Activated CD4-positive, alpha-beta T cell treated with anti-CD3 and anti-CD28 coated beads, Interleukin-2, amount 50 U/mL, for 48 hours (primary cell): ENCODE data around the gene ERC1.

Experiments used
- DNase-seq, 2 experiments: peaks; one replicate each; pipeline ENCODE4 v3.0.0-alpha.2; 2020

The ERC1 gene

DNA sequence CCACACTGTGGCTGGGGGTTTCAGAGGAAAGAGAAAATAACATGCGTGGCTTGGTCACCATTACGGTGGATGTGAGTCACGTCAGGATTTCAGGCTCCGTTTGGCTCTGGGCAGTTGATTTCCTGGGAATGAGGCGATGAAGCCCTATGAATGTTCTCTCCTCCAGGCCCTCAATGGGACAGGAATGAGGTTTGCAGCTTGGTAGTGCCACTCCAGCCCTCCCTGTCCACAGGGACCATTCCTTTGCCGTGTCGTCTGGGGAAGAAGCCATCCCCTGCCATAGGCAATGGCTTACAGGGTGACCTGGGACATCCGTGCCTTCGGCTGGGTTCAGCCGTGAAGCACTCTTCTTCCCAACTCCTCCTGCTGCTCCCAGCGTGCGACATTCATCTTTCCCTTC, 508.3 kb downstream of the ERC1 start:
- DNase-seq, result no peak

DNA sequence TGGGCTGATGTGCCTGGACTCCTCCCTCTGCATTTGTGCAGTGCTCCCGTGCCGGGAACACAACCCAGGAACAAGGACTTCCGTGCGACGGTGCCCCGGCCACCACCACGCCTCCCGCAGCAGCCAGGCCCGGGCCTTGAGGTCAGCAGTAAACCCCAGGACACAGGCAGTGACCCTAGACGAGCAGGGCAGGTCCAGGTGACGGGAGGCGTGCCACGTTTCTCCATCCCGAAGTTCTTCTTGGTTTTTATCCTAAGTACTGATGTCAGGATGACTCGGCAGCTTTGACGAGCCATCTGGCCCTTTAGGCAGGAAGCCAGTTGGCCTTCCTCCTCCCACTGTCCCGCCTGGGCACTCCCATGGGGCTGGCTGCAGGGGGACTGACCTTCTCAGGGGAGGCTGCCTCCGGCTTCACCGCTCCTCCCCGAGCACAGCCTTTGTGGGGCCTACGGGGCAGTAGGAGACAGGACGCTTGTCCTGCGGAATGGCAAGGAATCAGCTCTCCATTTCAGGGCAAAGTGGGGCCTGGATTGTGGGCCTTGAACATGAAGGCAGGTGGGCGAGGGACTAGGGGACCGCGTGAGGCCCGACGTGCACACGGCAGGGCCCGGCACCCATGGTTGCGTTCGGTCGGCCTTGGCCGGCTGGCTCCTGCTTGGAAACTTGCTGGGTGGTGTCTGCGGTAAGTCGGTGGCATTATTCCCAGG, 509.2 kb downstream of the ERC1 start:
- DNase-seq, result no peak

DNA sequence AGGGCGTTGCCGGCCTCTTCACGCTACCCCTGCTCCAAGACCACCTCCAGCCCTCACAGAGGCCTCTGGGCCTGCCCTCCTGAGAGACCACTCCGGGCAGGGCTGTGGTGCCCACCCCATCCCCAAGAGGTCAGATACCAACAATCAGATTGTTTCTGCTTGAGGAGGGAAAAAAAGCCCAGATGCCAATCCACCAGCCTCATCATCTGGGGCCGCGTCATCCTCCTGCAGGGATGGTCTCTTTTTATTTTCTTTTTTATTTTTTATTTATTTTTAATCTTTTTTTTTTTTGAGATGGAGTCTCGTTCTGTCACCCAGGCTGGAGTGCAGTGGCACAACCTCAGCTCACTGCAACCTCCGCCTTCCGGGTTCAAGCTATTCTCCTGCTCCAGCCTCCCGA, 510.0 kb downstream of the ERC1 start:
- no peak for DNase-seq

DNA sequence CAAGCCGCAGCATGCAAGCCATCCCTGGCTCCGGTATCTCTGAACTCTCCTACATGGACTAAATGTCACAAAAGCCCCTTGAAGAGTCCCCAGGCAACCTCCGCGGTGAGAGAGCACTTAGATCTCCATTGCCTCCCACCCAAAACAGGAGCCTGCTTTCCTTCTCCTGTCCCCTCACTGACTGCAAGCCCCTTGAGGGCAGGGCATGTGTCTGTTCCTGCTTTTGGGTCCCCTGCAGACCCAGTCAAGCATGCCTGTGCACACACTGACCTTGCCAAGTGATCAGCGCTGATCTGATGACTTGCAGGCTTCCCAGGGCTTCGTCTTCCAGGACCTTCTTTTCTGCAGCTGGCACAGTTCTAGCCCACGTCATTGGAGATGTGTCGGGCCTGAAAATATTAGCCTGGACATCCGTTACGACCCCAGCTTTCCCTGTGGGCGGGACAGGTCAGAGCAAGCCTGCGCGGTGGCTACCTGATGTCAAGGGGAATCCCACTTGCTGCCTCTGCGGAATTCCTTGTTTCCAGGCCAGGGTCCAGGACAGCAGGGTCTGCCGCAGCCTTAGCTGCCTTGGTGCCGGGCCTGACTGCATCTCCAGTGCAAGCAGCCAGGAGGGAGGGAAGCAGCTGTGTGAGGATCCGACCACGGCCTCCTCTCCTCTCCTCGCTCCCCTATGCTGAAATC, 510.8 kb downstream of the ERC1 start:
- DNase-seq, result no peak

DNA sequence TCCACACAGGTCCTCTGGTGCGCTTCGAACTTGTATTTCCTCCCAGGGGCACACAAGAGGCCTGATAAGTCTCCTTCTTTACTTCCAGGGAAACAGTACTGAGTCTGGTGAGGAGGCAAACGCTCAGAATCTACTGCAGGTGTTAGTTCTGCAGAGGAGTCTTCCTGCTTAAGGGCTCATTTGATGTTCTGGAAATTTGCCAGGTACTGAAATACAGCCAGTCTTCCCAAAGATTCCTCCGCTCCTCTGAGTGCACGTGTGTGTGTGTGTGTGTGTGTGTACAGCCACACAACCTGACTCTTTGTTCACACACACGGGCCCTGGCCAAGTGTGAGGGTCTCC, 511.3 kb downstream of the ERC1 start:
- no peak for DNase-seq

DNA sequence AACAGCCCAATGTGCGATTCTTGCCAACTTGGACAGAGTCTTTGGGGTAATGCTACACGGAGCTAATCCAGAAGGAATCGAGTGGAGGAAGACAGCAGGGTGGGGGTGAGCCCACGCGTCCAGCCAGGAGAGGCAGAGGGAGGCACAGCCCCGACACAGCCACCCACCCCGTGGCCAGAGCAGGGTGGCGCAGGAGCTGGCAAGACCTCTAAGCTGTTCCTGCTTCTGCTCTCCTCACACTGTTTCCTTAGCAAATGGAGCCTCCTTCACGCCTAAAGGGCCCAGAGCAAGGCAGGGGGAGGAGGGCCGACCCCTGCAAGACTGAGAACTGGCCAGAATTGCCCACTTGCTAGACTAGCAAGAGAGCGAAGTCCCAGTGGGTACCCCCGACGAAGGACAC, 511.8 kb downstream of the ERC1 start:
- no peak for DNase-seq

DNA sequence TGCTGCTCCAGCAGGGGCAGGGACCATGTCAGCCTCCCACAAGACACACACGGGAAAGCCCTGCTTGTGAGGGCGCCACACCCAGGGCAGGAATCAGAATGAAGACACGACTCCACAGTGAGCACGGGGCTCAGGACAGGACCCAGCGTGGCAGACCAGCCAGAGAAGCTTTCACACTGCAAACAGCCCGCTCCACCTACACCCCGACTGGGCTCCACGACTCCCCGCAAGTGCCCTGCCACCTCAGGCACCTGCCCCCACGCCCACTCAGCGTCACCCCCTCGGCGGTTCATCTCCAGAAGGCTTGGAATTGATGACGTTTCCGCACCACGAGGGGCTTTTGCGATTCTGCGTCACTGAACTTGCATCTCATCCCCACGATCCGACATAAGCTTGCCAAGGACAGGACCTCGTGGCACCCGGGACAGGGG, 512.3 kb downstream of the ERC1 start:
- no peak for DNase-seq

DNA sequence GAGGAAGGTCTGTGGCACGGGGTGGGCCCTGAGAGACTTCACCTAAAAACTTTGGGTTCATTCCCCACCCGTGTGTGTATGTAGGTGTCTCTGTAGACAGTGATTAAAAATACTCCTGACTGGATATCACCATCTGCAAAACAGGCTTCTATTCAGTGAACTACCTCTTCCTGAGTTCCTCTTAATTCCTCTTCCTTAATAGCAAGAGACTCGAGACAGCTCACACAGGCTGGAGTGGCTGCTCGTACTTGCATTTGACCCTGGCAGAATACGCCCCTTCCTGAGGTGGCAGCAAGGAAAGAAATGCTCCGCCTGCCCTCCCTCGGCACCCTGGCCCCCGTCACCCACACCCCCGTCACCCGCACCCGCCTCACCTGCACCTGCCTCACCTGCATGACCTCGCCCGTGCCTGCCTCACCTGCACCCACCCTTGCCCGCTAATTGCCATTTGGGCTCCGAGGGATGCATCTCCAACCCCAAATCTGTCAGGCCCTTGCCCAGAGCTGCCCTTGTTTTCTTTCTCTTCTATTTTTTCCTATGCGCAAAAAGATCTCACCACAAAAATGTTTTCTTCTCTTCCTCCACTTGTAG, 513.4 kb downstream of the ERC1 start:
- no peak for DNase-seq

DNA sequence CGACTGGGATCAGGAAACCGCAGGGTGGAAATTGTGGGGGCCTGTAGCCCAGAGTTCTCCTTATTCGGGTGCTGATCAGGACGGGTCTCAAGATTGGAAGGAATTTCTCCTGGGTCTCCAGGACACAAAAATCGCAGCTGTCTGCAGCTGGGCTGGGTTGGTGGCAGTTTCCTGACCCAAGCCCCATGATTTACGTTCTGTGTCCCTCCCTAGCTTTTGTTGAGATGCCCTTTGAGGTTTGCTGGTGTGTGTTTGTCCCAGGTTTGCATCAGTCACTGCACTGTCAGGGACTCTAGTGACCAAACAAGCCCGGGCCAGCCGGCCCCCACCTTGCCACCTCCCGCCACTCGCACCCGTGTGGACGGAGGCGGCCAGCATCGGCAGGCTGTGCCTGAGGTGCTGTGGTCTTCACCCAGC, 513.9 kb downstream of the ERC1 start:
- DNase-seq, result no peak

DNA sequence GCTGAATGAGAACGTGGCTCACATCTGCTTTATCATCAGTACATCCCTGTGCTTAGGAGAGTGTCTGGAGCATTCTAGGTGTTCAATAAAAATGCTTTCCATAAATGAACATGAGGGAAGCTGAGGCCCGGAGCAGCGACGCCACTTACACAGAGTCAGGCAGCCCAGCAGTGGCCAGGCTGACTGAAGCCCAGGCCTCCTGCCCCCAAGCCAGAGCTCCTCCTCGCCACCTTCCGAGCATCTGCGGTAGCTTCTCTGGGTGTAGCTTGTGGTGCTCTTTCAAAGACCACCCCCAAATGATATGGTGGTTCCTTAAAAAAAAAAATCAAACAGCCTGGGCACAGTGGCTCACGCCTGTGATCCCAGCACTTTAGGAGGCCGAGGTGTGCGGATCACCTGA, 514.6 kb downstream of the ERC1 start:
- no peak for DNase-seq

DNA sequence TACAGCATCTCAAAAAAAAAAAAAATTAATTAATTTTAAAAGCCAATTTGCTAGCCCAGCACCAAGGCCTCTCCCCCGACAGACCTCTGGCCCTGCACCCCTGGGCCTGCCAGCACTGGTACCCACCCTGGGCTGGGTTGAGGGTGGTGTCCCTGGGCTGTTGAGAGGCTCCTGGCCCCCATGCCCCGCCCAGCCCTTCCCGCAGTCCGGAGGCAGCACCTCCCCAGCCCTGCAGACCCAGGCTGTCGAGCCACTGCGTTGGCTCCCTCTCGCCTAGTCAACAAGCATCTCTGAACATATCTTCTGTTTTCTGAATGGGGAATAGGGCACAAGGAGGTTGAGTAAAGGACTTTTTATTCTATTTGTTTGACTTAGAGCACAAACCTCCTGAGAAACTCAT, 516.3 kb downstream of the ERC1 start:
- no peak for DNase-seq

DNA sequence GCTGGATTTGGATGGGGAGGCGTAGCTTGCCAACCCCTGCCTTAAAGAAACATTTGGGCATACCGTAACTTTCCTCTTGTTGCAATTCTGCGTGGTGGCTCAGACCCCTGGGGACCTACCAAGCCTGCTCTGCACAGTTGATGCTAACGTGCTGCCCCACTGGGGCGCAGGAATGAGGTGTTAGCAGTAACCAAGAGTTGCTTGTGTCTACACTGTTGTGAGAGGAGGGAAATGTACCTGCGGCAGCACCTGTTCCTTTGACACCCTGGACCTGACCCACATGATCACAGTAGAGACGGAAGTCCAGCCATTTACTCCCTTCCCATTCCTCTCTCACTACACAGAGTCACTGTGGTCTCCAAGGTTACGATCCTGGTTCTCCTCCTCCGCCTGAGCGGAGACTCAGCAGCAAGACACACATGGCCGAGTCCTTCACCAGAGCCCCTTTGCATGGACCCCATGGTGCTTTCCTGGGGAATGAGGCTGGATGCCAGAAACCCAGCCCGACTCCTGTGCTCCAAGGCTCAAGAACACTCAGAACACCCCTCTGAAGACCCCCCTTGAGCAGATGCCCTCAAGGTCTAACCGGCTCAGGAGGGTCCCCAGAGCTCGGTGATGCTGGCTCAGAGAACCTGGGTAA, 518.5 kb downstream of the ERC1 start:
- no peak for DNase-seq

DNA sequence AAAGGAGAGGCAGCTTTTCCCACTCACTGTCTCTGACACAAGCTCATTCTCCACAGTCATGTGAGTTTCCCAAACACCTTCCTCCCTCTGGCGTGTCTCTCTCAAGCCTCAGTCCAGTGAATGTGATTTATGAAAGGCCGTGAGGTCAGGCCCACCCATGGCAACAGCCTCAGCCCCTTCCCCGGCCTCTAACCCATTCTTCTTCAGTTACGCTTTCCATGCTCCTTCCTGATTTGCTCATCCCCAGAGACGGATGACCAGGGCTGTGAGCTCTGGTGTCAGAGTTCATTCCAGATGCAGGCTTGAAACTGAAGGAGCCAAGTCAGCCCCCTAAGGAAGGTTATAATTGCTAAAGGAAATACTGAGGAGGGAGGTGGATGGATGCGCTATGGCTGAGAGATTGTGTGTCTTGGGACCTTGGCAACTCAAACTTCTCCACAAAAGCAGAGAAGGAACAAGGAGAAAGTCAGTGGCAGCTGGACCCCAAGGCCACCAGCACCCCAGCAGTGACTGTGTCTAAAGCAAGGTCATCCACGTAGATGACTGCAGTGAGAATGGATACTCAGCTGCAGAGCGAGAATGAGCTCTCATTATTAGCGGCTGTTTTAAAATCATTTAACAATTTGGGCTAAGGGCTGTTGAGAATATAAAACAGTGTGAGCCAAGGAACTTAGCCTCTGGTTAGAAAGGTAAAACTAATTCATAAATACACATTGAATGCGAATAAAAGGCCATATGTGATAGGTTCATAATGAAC, 519.2 kb downstream of the ERC1 start:
- no peak for DNase-seq

DNA sequence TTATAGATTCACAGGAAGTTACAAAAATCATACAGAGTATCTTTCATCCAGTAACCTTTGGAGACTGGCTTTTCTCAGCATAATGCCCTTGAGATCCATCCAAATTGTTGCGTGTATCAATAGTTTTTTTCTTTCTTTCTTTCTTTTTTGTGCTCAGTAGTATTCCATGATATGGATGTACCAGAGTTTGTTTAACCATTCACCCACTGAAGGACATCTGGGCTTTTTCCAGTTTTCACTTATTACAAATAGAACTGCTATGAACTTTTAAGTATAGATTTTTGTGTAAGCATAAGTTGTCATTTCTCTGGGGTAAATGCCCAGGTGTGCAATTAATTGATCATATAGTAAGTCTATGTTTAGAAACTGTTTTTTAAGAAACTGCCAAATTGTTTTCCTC, 524.0 kb downstream of the ERC1 start:
- no peak for DNase-seq

DNA sequence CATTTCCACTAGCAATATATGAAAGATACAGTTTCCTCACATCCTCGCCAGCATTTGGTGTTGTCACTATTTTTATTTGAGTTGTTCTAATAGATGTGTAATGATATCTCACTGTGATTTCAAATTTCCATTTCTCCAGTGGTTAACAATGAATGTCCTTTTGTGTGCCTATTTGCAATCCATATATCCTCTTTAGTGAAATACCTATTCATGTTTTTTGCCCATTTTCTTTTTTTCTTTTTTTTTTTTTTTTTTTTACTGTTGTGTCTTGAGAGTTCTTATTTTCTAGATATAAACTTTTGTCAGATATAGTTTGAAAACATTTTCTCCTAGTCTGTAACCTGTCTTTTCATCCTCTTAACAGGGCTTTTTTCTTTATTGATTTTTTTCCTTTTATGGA, 524.4 kb downstream of the ERC1 start:
- no peak for DNase-seq

DNA sequence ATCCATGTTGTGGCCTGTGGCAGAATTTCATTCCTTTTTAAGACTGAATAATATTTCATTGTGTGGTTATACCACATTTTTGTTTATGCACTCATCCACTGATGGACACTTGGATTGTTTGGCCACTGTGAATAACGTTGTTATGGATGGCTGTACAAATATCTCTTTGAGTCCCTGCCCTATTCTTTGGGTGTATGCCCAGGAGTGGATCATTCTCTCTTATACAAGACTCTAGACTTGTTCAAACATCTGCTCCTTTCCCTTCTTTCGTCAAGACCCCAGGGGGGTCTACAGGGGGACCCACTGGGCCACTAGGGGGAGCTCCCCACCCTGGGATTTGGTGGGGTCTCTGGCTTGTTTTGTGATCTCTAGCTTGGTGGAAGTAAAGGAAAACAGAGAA, 526.0 kb downstream of the ERC1 start:
- DNase-seq, result no peak

DNA sequence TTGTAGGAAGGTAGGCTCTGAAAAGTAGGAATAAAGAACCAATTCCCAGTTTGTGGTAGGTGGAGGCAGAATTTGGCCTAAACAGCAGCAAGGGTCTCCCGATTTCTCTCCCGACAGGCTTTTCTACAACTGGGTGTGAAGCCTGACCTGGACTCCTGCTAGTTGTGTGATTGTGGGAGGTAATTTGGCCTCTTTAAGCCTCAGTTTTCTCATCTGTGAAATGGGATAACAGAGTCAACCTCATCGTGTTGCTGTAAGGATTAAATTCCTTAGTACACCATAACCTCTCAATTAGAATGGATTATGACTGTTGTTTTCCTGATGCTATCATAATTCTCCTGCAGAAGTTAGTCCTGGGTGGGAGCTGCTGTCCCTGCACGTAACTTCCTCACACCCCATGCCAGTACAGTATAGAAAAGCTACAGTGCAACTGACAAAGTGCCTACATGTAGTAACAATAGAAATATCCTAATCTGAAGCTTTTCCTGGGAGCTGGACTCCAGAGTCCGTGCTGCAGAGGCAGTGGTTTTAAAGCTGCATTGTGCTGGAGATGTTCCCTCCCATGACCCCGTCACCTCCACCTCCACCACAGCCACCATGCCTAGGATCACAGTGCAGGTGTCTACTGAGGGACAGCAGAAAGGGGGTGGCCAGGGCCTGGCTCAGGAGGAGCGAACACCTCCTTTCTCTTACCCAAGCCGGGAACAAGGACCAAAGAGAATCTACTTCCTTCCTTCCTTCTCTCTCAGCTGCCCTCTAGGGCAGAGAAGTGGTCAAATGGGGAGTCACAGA, 526.9 kb downstream of the ERC1 start:
- DNase-seq, result no peak

DNA sequence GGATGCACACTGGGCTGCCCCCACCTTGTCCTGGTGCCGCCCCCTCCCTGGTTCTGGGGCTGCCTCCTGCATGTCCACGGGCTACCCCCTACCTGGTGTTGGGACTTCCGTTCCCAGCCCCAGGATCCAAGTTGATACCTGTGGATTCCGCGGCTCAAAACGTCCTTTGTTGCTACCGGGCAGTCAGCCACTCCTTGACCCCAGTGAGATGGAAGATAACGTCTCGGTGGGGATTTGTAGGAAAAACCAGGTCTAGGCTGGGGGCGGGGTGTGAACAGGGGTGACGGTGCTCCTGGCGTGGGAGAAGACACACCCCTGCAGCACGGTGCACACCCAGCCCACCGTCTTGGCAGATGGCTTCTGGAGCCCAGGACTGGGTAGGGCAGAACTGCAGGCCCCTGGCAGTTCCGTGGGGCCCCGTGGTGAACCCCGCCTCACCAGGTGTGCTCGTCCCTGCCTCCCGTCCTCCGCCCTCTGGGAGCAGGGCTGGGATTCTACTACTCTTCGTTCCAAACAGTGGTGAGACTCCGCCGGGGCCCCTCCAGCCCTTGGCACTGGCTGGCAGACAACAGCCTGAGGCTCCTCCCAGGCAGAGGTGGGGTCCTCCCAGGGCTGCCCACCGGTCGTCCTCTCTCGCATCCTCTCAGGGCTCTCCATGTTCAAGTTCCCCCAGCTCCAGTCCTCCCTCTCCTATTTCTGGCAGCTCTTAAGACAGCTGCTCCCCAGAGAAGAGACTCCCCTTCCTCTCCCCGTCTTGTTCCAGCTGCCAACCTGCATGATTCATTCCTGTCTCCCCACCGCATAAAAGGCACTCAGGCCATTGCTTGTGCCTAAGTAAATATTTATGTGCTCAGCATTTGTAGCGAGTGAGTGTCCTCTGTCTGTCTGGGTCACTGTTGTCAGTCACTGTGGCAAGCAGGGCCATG, 527.8 kb downstream of the ERC1 start:
- no peak for DNase-seq

DNA sequence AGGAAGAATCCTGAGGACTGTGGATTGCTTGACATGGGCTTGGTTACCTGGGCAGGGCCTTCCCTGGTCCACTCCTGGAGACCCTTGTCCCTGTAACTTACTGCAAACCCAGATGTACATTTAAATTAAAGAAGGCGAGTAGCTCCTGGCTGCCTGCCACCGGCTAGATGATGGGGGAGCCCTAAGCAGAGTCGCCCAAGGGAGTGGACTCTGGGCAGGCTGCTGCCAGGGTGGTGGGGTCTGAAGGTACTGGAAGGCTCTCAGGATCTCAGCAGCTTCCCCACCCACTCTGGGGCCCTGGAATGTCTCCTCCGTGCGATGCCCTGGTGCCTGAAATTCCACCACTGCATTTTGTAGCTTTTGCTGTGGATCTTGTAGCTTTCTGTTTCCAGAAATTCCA, 528.6 kb downstream of the ERC1 start:
- no peak for DNase-seq

DNA sequence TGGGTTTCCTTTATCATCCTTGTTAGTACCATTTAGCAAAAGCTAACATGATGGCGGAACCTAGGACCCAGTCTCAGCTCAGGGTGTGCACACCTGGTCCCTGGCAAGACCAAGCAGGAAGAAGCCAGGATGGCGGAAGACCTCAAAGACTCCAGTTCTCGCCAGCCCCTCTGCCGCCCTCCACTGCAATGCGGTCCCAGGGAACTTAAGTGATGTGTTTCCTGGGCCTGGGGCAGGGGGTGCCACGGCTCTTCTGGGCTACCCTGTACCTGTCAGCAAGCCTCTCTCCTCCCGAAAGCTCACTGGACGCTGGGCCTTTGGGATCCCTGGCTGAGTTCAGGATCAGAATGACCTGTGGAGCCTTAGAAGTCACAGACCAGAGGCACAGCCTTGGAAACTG, 532.0 kb downstream of the ERC1 start:
- DNase-seq, result no peak

DNA sequence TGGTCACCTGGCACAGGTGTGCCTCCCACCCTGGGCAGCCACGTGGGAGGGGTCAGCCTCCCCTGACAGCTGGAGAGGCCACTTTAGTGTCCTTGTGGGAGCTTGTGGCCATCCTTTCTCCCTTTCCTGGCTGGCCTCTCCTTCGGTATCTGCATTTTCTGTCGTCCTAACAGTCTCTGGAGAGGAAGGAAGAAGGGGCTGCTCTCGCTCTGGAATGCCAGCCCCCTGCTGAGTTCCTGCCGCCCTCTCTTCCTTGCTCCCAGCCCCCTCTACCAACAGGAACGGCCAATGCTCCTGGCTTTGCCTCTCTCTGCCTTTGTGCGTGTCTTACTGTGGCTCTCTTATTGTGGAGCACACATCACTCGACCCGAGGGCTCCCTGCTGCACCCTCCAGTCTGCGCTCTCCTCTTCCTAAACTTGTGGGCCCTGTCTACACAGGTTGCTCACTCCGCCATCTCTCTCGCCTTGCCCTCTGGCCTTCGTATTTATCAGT, 532.6 kb downstream of the ERC1 start:
- DNase-seq, result no peak
